EL (cell line): Measurements from ENCODE around the gene F2RL2.
"Not testable (repeated sequence)": the region's sequence is repeated elsewhere in the genome, so short reads cannot be mapped to it uniquely, and the experiment has no call there.

Experiments used
- DNase-seq: peaks from one replicate; pipeline ENCODE4 v3.0.0-alpha.2; 2016

F2RL2 gene

GRCh38 chr5:76617675-76618074 lies 5.5 kb downstream of the F2RL2 start:
- DNase-seq, result peak; percentile 96

GRCh38 chr5:76617229-76617628 lies 6.0 kb downstream of the F2RL2 start:
- peak; percentile 63 for DNase-seq

- DNase-seq, result no peak
Measured at GRCh38 chr5:76616206-76616605, 7.0 kb downstream of the F2RL2 start.

- DNase-seq, result peak; percentile 52
Measured at GRCh38 chr5:76615759-76616158, 7.4 kb downstream of the F2RL2 start.

GRCh38 chr5:76612942-76613341 lies 10.3 kb downstream of the F2RL2 start:
- DNase-seq, result no peak

- DNase-seq, result peak; percentile 23
Measured at GRCh38 chr5:76610196-76610595, 13.0 kb downstream of the F2RL2 start.

- DNase-seq, result peak; percentile 58
Measured at GRCh38 chr5:76608833-76609232, 14.4 kb downstream of the F2RL2 start.

GRCh38 chr5:76607353-76607871 lies 15.8 kb downstream of the F2RL2 start:
- peak; percentile 37 for DNase-seq

- no peak for DNase-seq
Measured at GRCh38 chr5:76606701-76607100, 16.5 kb downstream of the F2RL2 start.

GRCh38 chr5:76604838-76605237 lies 18.4 kb downstream of the F2RL2 start:
- DNase-seq, result peak; percentile 33

- DNase-seq, result not testable (repeated sequence)
Measured at GRCh38 chr5:76603991-76604390, 19.2 kb downstream of the F2RL2 start.

- peak; percentile 33 for DNase-seq
Measured at GRCh38 chr5:76602094-76602726, 21.0 kb downstream of the F2RL2 start.

GRCh38 chr5:76601470-76601869 lies 21.7 kb downstream of the F2RL2 start:
- DNase-seq, result peak; percentile 71

GRCh38 chr5:76600716-76601115 lies 22.5 kb downstream of the F2RL2 start:
- no peak for DNase-seq

- DNase-seq, result no peak
Measured at GRCh38 chr5:76598531-76598930, 24.7 kb downstream of the F2RL2 start.

- DNase-seq, result no peak
Measured at GRCh38 chr5:76595755-76596481, 27.3 kb downstream of the F2RL2 start.

- DNase-seq, result no peak
Measured at GRCh38 chr5:76594107-76594506, 29.1 kb downstream of the F2RL2 start.

GRCh38 chr5:76592692-76593091 lies 30.5 kb downstream of the F2RL2 start:
- no peak for DNase-seq

GRCh38 chr5:76591366-76591765 lies 31.8 kb downstream of the F2RL2 start:
- no peak for DNase-seq

GRCh38 chr5:76590027-76590426 lies 33.2 kb downstream of the F2RL2 start:
- no peak for DNase-seq

GRCh38 chr5:76586531-76586930 lies 36.7 kb downstream of the F2RL2 start:
- no peak for DNase-seq

- DNase-seq, result no peak
Measured at GRCh38 chr5:76585783-76586217, 37.4 kb downstream of the F2RL2 start.

- DNase-seq, result no peak
Measured at GRCh38 chr5:76583163-76584047, 39.8 kb downstream of the F2RL2 start.
